SK-N-SH (cell line): ENCODE results near the gene UTP25. TPM values are rescaled to one million over a fixed set of nuclear protein-coding genes. Genes with fewer than 3 reads are reported as not detected.

Experiments
- CTCF ChIA-PET: fragments of 300-600, 350-600 bp; formaldehyde crosslinking; extraction: SDS; loops from one replicate; lab custom pipeline; 2021; lab: Yijun Ruan, JAX
- POLR2A ChIA-PET: fragments of 350-600 bp; sonication (Branson Sonifier 250); formaldehyde crosslinking; extraction: SDS; loops from one replicate; lab custom pipeline; 2020; ENCODE audit warnings: antibody characterized with exemption, inconsistent platforms; lab: Yijun Ruan, JAX
- DNase-seq: peaks from one replicate; pipeline ENCODE4 v3.0.0; 2012
- H2AFZ ChIP-seq: fragments of 200-600 bp; sonication (generic); 2 replicates; pipeline ENCODE4 v1.8.1; 2016; ENCODE audit warnings: antibody characterized with exemption, mild to moderate bottlenecking, low read depth
- H3F3A ChIP-seq: fragments of 200-600 bp; sonication (generic); replicated peaks from 2 replicates; pipeline ENCODE3; 2016; ENCODE audit warnings: antibody characterized with exemption, mild to moderate bottlenecking; ENCODE audit not compliant: insufficient read depth
- H3K27ac ChIP-seq, 2 experiments: fragments of 200-500 bp in 1 of 2; fragments of 200-600 bp in 1 of 2; sonication (Bioruptor generic) in 1 of 2; sonication (generic), shearing (Covaris generic) in 1 of 2; 2 replicates each; pipeline versions ENCODE4 v1.5.1 to v1.6.1; 2014 to 2016; ENCODE audit warnings: low read depth in 2 of 2, inconsistent platforms in 1 of 2, low read length in 1 of 2, mild to moderate bottlenecking in 1 of 2, mixed read lengths in 1 of 2
- H3K27me3 ChIP-seq: fragments of 200-600 bp; sonication (generic), shearing (Covaris generic); 2 replicates; pipeline ENCODE4 v1.6.1; 2016; ENCODE audit warnings: mixed run types; ENCODE audit not compliant: insufficient read depth
- H3K36me3 ChIP-seq, 2 experiments: fragments of 200-500 bp in 1 of 2; fragments of 200-600 bp in 1 of 2; sonication (Bioruptor generic) in 1 of 2; sonication (generic) in 1 of 2; replicated peaks in 1 of 2; 2 replicates each; pipeline versions ENCODE3 to v1.5.1; 2014 to 2016; ENCODE audit warnings: low read length in 1 of 2, mild to moderate bottlenecking in 1 of 2; ENCODE audit not compliant: insufficient read depth in 2 of 2, control insufficient read depth in 1 of 2
- H3K4me1 ChIP-seq, 2 experiments: fragments of 200-500 bp in 1 of 2; fragments of 200-600 bp in 1 of 2; sonication (Bioruptor generic) in 1 of 2; sonication (generic), shearing (Covaris generic) in 1 of 2; 2 replicates each; pipeline versions ENCODE4 v1.5.1 to v1.6.1; 2014 to 2016; ENCODE audit warnings: low read depth in 1 of 2, low read length in 1 of 2, mixed run types in 1 of 2; ENCODE audit not compliant: insufficient read depth in 2 of 2, control insufficient read depth in 1 of 2
- H3K4me2 ChIP-seq: fragments of 200-600 bp; sonication (generic), shearing (Covaris generic); 2 replicates; pipeline ENCODE4 v1.6.1; 2017; ENCODE audit warnings: mixed run types
- H3K4me3 ChIP-seq, 2 experiments: fragments of 200-500 bp in 1 of 2; fragments of 200-600 bp in 1 of 2; sonication (Bioruptor generic) in 1 of 2; sonication (generic), shearing (Covaris generic) in 1 of 2; 2 replicates each; pipeline versions ENCODE4 v1.5.1 to v1.8.1; 2014 to 2016; ENCODE audit warnings: low read depth in 2 of 2, inconsistent platforms in 1 of 2, low read length in 1 of 2, mild to moderate bottlenecking in 1 of 2, mixed read lengths in 1 of 2, moderate library complexity in 1 of 2
- H3K79me2 ChIP-seq: fragments of 200-600 bp; sonication (generic); 2 replicates; pipeline ENCODE4 v1.8.1; 2017; ENCODE audit warnings: mild to moderate bottlenecking; ENCODE audit not compliant: insufficient read depth
- H3K9ac ChIP-seq: fragments of 200-600 bp; sonication (generic); 2 replicates; pipeline ENCODE4 v1.6.1; 2017; ENCODE audit warnings: mixed run types
- H3K9me2 ChIP-seq: fragments of 200-600 bp; sonication (generic); 2 replicates; pipeline ENCODE4 v1.6.1; 2017; ENCODE audit warnings: mixed run types
- H3K9me3 ChIP-seq: fragments of 200-600 bp; sonication (generic); 2 replicates; pipeline ENCODE4 v1.6.1; 2017; ENCODE audit warnings: mixed run types, mild to moderate bottlenecking, moderate library complexity
- H4K20me1 ChIP-seq: fragments of 200-600 bp; sonication (generic); 2 replicates; pipeline ENCODE4 v1.6.1; 2017; ENCODE audit warnings: mild to moderate bottlenecking, mixed run types; ENCODE audit not compliant: insufficient read depth
- CHD2 ChIP-seq: fragments of 150-350 bp; IDR thresholded peaks from 2 replicates; pipeline ENCODE4 v1.6.1; 2018; ENCODE audit warnings: low read length; ENCODE audit not compliant: partially characterized antibody
- EP300 ChIP-seq, 2 experiments: IDR thresholded peaks; 2 replicates each; pipeline versions ENCODE4 v1.4.0 to v1.6.1; 2012; ENCODE audit warnings: borderline replicate concordance in 1 of 2, low read depth in 1 of 2, low read length in 1 of 2
- EZH2phosphoT487 ChIP-seq: fragments of 200-600 bp; sonication (generic); IDR thresholded peaks from 2 replicates; pipeline ENCODE4 v1.6.1; 2017; ENCODE audit warnings: low read depth, mixed run types, mild to moderate bottlenecking, antibody characterized with exemption, moderate library complexity, borderline replicate concordance
- FOSL2 ChIP-seq: IDR thresholded peaks from 2 replicates; pipeline ENCODE4 v1.4.0; 2012; ENCODE audit warnings: low read depth, mild to moderate bottlenecking, moderate library complexity, borderline replicate concordance
- FOXJ3 ChIP-seq: sonication (generic); formaldehyde crosslinking; IDR thresholded peaks from 2 replicates; pipeline ENCODE4 v1.5.1; 2020; ENCODE audit warnings: mild to moderate bottlenecking, missing genetic modification reagents
- GABPA ChIP-seq: IDR thresholded peaks from 2 replicates; pipeline ENCODE4 v1.4.0; 2012; ENCODE audit warnings: low read depth, mild to moderate bottlenecking
- JUND ChIP-seq: IDR thresholded peaks from 2 replicates; pipeline ENCODE4 v1.4.0; 2012
- MEF2A ChIP-seq: IDR thresholded peaks from 2 replicates; pipeline ENCODE4 v1.4.0; 2012; ENCODE audit warnings: low read depth, borderline replicate concordance
- MXI1 ChIP-seq: IDR thresholded peaks from 2 replicates; pipeline ENCODE4 v1.6.1; 2012; ENCODE audit warnings: mild to moderate bottlenecking, low read depth, low read length, improper control_type of control experiment
- NFIC ChIP-seq: IDR thresholded peaks from 2 replicates; pipeline ENCODE4 v1.4.0; 2012; ENCODE audit warnings: borderline replicate concordance
- NRF1 ChIP-seq: IDR thresholded peaks from 2 replicates; pipeline ENCODE4 v1.6.1; 2012; ENCODE audit warnings: low read depth, mild to moderate bottlenecking, low read length
- POLR2AphosphoS5 ChIP-seq: IDR thresholded peaks from 2 replicates; pipeline ENCODE4 v1.6.1; 2012; ENCODE audit warnings: low read depth, low read length
- RAD21 ChIP-seq: IDR thresholded peaks from 2 replicates; pipeline ENCODE4 v1.6.1; 2012; ENCODE audit warnings: mild to moderate bottlenecking, low read length
- RCOR1 ChIP-seq: fragments of 150-350 bp; IDR thresholded peaks from 2 replicates; pipeline ENCODE4 v1.6.1; 2017; ENCODE audit warnings: antibody characterized with exemption, low read length
- RXRA ChIP-seq: IDR thresholded peaks from 2 replicates; pipeline ENCODE4 v1.4.0; 2012; ENCODE audit warnings: low read depth, mild to moderate bottlenecking, borderline replicate concordance
- SIN3A ChIP-seq: IDR thresholded peaks from 2 replicates; pipeline ENCODE4 v1.6.1; 2012; ENCODE audit warnings: low read depth, mild to moderate bottlenecking, low read length, moderate library complexity, borderline replicate concordance
- TCF12 ChIP-seq: IDR thresholded peaks from 2 replicates; pipeline ENCODE4 v1.4.0; 2012
- YY1 ChIP-seq: IDR thresholded peaks from 2 replicates; pipeline ENCODE4 v1.4.0; 2012; ENCODE audit warnings: low read depth, mild to moderate bottlenecking
- WGBS: methylation state at CpG from one replicate; pipeline ENCODE4 v1.1.6; 2017; ENCODE audit warnings: low lambda C conversion rate; 5-methylcytosine and 5-hydroxymethylcytosine counted together
- polyA plus RNA-seq, 3 experiments: library from polyadenylated mRNA; depleted of rRNA; stranded (reverse); fragments of >200 nt; gene quantifications; 2 replicates each; pipeline ENCODE4 v1.2.3, GENCODE V29; 2012
- TF ChIP-seq, protein P1 (sequence below): fragments of 200-600 bp; sonication (generic); IDR thresholded peaks from 2 replicates; pipeline ENCODE4 v1.6.1; 2017; ENCODE audit warnings: antibody characterized with exemption, mild to moderate bottlenecking, moderate library complexity
- TF ChIP-seq, protein P2 (sequence below): IDR thresholded peaks from 2 replicates; pipeline ENCODE4 v1.4.0; 2012; ENCODE audit warnings: low read depth, borderline replicate concordance
- TF ChIP-seq, protein P3 (sequence below): fragments of 150-350 bp; IDR thresholded peaks from 2 replicates; pipeline ENCODE4 v1.6.1; 2017; ENCODE audit warnings: antibody characterized with exemption, low read length, low read depth, borderline replicate concordance
- TF ChIP-seq, protein P4 (sequence below): fragments of 150-350 bp; IDR thresholded peaks from 2 replicates; pipeline ENCODE4 v1.6.1; 2016; ENCODE audit warnings: mild to moderate bottlenecking, low read depth, low read length
- TF ChIP-seq, protein P5 (sequence below): IDR thresholded peaks from 2 replicates; pipeline ENCODE4; 2012

Gene UTP25
- polyA plus RNA-seq, 1 of the 3 experiments (the other 2 are of a cell fraction), result 6.3 TPM

DNA sequence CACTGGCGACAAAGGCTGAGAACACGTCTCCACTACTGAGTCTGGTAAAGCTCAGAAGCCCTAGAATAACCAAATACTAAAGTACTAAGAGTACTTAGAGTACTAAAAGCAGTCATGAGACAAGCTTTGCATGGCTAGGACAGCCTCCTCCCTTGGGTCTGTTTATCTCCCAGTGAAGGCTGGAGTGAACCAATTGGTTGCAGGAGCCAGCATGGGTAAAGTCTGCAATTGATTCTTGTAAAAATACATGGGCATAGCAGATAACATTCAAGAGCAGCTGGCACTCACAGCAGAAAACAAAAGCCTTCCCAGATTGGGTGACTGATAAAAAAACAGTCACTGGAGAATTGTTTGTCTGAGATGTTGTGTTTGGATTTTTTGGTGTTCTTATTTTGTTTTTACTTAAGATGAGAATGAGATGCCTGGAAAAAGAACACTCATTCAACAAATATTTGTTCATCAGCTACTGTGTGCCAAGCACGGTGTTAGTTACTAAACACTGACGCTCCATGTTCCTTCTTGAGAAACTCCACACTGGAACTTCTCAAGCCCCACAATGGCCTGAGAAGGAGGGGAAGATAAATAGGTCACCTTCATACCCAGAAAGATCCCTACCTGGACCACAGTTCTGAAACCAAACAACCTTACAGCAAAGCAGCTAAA is 25.5 kb upstream of the UTP25 start (continued):
- TF ChIP-seq FOSL2 (no peak), NFIC (no peak), EP300 (IDR thresholded peaks at IDR 0.05; ENCODE audit: borderline replicate concordance in 1 of 2, low read depth in 1 of 2, low read length in 1 of 2) (peak; percentile 10 to 35; a peak in 1 of 4 replicates), POLR2AphosphoS5 (no peak), TCF12 (peak; percentile 24; the same call in 1 of the 2 replicates), CHD2 (peak; percentile 27), MEF2A (no peak)

DNA sequence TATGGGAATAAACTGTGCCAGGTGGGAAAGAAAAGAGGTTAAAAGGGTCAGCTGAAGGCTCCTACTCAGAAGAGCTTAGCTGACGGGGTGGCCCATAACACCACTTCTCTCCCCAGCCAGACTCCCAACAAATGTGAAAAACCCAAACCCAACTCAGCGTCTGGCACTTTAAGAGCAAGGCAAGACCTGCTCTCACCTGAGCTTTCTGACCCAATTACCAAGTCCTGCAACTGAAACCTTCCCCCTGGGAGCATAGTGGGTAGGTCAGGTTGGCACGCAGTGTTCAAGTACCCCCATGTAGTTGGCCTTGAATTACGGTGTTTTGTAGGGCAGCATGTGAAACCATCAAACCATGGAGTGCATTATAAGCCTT is 25.0 kb upstream of the UTP25 start:
- Histone ChIP-seq H3K4me3 (no peak overlapping the region), H3K4me2 (no peak overlapping the region), H3K36me3 (no peaks in the 10 kb centered on the region), H4K20me1 (no peaks in the 10 kb centered on the region), H2AFZ (no peak overlapping the region), H3K27me3 (no peaks in the 10 kb centered on the region), H3K9me2 (no peaks in the 10 kb centered on the region), H3K4me1 (peaks cover 22 to 41% of the 10 kb centered on the region in 2 experiments), H3K27ac (peak overlapping the region; percentile 89 to 97; a peak in 3 of 4 replicates), H3K9me3 (no peaks in the 10 kb centered on the region)
- WGBS, result 88% methylated on average over 3 of the region's 4 CpGs
- ChIA-PET POLR2A (no interaction called here), CTCF (interaction anchor here (1.1 to 5.0 kb wide), 3 partner anchors 12 to 25 kb away, joined by 3 to 33 read pairs (median 3); partner anchors contain the start of gene UTP25)
- TF ChIP-seq, protein P1, sequence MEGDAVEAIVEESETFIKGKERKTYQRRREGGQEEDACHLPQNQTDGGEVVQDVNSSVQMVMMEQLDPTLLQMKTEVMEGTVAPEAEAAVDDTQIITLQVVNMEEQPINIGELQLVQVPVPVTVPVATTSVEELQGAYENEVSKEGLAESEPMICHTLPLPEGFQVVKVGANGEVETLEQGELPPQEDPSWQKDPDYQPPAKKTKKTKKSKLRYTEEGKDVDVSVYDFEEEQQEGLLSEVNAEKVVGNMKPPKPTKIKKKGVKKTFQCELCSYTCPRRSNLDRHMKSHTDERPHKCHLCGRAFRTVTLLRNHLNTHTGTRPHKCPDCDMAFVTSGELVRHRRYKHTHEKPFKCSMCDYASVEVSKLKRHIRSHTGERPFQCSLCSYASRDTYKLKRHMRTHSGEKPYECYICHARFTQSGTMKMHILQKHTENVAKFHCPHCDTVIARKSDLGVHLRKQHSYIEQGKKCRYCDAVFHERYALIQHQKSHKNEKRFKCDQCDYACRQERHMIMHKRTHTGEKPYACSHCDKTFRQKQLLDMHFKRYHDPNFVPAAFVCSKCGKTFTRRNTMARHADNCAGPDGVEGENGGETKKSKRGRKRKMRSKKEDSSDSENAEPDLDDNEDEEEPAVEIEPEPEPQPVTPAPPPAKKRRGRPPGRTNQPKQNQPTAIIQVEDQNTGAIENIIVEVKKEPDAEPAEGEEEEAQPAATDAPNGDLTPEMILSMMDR, result no peak
- TF ChIP-seq, protein P2, sequence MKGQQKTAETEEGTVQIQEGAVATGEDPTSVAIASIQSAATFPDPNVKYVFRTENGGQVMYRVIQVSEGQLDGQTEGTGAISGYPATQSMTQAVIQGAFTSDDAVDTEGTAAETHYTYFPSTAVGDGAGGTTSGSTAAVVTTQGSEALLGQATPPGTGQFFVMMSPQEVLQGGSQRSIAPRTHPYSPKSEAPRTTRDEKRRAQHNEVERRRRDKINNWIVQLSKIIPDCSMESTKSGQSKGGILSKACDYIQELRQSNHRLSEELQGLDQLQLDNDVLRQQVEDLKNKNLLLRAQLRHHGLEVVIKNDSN, result no peak
- TF ChIP-seq EZH2phosphoT487, result no peak
- TF ChIP-seq, protein P3, sequence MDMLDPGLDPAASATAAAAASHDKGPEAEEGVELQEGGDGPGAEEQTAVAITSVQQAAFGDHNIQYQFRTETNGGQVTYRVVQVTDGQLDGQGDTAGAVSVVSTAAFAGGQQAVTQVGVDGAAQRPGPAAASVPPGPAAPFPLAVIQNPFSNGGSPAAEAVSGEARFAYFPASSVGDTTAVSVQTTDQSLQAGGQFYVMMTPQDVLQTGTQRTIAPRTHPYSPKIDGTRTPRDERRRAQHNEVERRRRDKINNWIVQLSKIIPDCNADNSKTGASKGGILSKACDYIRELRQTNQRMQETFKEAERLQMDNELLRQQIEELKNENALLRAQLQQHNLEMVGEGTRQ, result no peak
- no peak for TF ChIP-seq MEF2A
- TF ChIP-seq YY1, result no peak
- no peak for TF ChIP-seq EP300 (IDR thresholded peaks at IDR 0.05; ENCODE audit: borderline replicate concordance in 1 of 2, low read depth in 1 of 2, low read length in 1 of 2)
- TF ChIP-seq RCOR1, result no peak
- no peak for TF ChIP-seq POLR2AphosphoS5
- no peak for TF ChIP-seq RAD21
- TF ChIP-seq FOXJ3 (CRISPR knock-in tag), result no peak
- TF ChIP-seq JUND, result no peak
- no peak for TF ChIP-seq NRF1
- TF ChIP-seq SIN3A, result no peak
- no peak for TF ChIP-seq GABPA
- TF ChIP-seq, protein P4, sequence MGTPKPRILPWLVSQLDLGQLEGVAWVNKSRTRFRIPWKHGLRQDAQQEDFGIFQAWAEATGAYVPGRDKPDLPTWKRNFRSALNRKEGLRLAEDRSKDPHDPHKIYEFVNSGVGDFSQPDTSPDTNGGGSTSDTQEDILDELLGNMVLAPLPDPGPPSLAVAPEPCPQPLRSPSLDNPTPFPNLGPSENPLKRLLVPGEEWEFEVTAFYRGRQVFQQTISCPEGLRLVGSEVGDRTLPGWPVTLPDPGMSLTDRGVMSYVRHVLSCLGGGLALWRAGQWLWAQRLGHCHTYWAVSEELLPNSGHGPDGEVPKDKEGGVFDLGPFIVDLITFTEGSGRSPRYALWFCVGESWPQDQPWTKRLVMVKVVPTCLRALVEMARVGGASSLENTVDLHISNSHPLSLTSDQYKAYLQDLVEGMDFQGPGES, result no peak
- no peak for TF ChIP-seq MXI1
- TF ChIP-seq, protein P5, sequence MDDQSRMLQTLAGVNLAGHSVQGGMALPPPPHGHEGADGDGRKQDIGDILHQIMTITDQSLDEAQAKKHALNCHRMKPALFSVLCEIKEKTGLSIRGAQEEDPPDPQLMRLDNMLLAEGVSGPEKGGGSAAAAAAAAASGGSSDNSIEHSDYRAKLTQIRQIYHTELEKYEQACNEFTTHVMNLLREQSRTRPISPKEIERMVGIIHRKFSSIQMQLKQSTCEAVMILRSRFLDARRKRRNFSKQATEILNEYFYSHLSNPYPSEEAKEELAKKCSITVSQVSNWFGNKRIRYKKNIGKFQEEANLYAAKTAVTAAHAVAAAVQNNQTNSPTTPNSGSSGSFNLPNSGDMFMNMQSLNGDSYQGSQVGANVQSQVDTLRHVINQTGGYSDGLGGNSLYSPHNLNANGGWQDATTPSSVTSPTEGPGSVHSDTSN, result no peak
- no peak for TF ChIP-seq RXRA
- TF ChIP-seq, all 33 proteins: peak for 0
- Histone ChIP-seq H3K79me2 (no peaks in the 10 kb centered on the region), H3F3A (peaks cover 18% of the 10 kb centered on the region), H3K9ac (no peak overlapping the region)
- no peak for DNase-seq
